Activated T-cell treated with anti-CD3 and anti-CD28 coated beads, Interleukin-2, amount 50 U/mL, for 4 hours (primary cell): Measurements from ENCODE around the gene MFSD6L. TPM values are rescaled to one million over a fixed set of nuclear protein-coding genes. Genes with fewer than 3 reads are reported as not detected.

ENCODE experiments used
- ATAC-seq, 2 donors: fragments of 200-7000 bp; cut with Tn5 transposase; one replicate each; pipeline ENCODE4 v1.10.0; 2021
- DNase-seq: peaks from one replicate; pipeline ENCODE4 v3.0.0-alpha.2; 2020
- H3K27me3 Mint-ChIP-seq: one replicate; pipeline ENCODE4 v1.8.0; 2021; ENCODE audit warnings: low read depth, mixed read lengths
- H3K36me3 Mint-ChIP-seq: one replicate; pipeline ENCODE4 v1.8.0; 2022; ENCODE audit warnings: mixed read lengths; ENCODE audit not compliant: insufficient read depth
- H3K4me1 Mint-ChIP-seq: one replicate; pipeline ENCODE4 v1.8.0; 2021; ENCODE audit warnings: low read depth, mixed read lengths
- H3K4me3 Mint-ChIP-seq: one replicate; pipeline ENCODE4 v1.8.0; 2021; ENCODE audit warnings: mild to moderate bottlenecking, moderate library complexity, mixed read lengths
- H3K9me3 Mint-ChIP-seq: one replicate; pipeline ENCODE4 v1.8.0; 2021; ENCODE audit warnings: mixed read lengths
- total RNA-seq, 3 donors: library from RNA; stranded (reverse); gene quantifications; one replicate each; pipeline ENCODE4 v1.2.1, GENCODE V29; 2021

MFSD6L gene, protein sequence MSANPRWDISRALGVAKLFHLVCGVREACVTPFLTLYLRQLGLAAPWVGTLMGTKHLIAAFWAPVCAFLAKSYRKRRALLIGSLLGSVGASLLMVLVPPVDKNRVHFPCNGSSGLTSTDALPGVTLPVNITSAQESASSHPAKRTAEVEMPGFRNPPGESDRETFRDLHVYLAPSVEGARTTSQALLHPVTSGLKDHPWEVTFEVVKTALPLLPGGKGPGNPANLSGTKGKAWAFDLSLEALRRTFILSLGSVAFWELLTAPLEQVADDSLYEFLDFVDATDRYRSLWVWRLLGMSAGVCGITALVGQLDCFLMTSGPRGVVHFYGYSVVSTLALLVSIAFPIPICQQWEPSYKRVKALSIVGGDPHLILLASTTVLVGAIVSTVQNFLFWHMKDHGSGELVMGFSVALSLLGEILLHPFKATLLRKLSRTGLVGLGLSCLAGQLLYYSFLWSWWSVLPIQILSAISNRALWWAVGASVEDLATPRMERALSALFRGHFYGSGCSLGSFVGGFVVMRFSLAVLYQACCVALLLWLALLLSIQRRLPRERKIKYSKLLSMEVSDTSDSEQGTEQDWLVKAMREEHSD
- total RNA-seq: under 1 TPM in 1 of 3 donors, not detected in 2; 0.08 TPM

DNA sequence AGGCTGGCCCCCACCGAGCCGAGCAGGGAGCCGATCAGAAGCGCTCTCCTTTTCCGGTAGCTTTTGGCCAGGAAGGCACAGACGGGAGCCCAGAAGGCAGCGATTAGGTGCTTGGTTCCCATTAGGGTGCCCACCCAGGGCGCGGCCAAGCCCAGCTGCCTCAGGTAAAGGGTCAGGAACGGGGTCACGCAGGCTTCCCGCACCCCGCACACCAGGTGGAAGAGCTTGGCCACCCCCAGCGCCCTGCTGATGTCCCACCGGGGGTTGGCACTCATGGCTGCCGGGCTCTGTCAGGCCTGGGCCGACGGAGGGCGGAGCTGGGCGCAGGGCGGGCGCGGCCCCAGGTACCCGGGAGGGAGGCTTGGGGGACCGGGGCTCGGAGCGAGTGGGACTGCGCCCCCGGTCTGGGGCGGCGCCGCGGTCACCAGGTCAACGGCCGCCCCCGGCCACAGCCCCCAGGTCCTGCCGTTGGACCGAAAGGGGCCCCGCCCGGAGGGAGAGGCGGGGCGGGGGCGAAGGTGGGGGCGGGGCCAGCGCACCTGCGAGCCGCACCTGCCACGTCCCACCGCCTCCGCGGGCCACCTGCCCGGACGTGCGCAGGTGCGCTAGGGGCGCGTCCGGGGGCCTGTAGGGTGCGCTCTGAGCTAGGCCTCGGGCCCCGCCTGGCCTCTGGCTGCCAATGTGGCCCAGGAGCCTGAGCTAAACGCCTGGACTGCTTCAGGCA is at the start of gene MFSD6L:
TSS of gene MFSD6L (minus strand) at position 520 of the 724 bp plus-strand sequence. CDS start at position 275, 245 bp downstream.
- DNase-seq: no peak
- no peaks in the 10 kb centered on the region for H3K27me3 Mint-ChIP-seq
- H3K9me3 Mint-ChIP-seq: no peaks in the 10 kb centered on the region
- ATAC-seq: no peak
- H3K4me1 Mint-ChIP-seq: no peaks in the 10 kb centered on the region
- H3K36me3 Mint-ChIP-seq: no peaks in the 10 kb centered on the region
- no peak within 1 kb of the TSS for H3K4me3 Mint-ChIP-seq

DNA sequence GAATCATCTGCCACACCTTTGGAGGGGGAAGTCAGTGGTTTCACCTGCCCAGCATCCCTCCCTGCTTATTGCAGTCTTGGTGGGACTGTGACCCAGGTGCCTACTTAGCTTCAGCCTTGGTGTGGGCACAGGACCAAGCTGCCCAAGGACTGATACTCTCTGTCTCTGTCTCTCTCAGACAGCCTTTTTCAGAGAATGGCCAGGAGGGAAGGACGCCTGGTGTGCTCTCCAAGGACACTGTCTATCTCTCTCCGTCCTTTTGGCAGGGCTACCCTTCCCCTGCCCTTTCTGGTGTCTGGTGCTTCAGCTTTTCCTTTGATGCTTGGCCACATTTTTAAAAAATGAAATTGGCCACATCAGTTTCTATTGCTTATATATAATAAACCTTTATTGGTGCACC is 48.7 kb upstream of the MFSD6L start:
- Mint-ChIP-seq H3K4me3 (no peak overlapping the region), H3K27me3 (peaks cover 2% of the 10 kb centered on the region), H3K9me3 (no peaks in the 10 kb centered on the region), H3K4me1 (no peaks in the 10 kb centered on the region), H3K36me3 (no peaks in the 10 kb centered on the region)
- DNase-seq: no peak
- no peak for ATAC-seq

DNA sequence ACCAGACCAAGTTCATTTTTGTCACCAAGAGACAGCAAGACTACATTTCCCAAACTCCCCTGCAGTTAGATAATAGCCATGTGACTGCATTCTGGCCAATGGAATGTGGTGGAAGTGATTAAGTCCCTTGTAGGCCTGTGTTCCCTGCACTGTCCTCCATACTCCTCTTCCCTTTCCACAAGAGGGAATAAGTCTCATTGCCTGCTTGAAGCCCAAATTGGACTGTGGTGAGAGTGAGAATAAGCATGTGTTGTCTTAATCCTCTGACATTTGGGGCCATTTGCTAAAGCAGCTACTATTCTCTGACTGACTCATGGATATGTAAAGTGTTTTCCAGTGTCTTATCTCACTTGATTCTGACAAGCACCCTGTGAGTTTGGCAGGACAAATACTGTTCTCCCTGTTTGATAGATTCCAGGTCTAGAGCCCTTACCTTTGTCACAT is 47.6 kb upstream of the MFSD6L start:
- H3K36me3 Mint-ChIP-seq: no peaks in the 10 kb centered on the region
- H3K4me1 Mint-ChIP-seq: no peaks in the 10 kb centered on the region
- no peak overlapping the region for H3K4me3 Mint-ChIP-seq
- peak in 1 of 2 donors; percentile 40 for ATAC-seq
- DNase-seq: no peak
- no peaks in the 10 kb centered on the region for H3K9me3 Mint-ChIP-seq
- peaks cover 2% of the 10 kb centered on the region for H3K27me3 Mint-ChIP-seq

DNA sequence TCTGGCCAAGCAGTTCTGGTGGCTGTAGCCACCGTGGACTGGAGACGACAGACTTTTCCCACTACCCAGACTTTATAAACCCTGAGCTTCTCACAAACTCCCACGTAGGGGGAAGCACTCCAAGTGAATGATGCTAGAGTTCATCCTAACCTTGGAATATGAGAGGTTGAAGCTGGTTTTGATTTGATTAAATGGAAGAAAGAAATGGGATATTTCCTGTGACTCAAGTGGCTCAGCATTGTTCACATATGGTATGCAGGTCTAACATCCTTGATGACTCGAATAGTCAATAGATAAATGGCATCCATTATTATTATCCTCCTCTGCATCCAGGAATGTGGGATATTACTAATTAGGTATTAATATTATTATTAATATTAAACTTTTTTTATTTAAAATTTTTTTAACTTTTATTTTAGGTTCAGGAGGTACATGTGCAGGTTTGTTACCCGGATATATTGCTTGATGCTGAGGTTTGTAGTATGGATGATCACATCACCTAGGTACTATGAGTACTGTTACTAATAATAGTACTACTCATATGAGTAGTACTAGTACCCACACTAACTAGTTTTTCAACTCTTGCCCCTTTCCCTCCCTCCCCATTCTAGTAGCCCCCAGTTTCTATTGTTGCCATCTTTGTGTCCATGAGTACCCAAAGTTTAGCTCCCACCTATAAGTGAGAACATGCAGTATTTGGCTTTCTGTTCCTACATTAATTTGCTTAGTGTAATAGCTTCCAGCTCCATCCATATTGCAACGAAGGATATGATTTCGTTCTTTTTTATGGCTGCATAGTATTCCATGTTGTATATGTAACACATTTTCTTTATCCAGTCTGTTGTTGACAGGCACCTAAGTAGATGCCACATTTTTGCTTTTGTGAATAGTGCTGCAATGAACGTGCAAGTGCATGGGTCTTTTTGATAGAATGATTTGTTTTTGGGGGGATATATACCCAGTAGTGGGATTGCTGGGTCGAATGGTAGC is 45.4 kb upstream of the MFSD6L start:
- Mint-ChIP-seq H3K36me3 (no peaks in the 10 kb centered on the region), H3K4me3 (no peak overlapping the region), H3K4me1 (no peaks in the 10 kb centered on the region), H3K27me3 (no peaks in the 10 kb centered on the region), H3K9me3 (no peaks in the 10 kb centered on the region)
- no peak for DNase-seq
- ATAC-seq: no peak

DNA sequence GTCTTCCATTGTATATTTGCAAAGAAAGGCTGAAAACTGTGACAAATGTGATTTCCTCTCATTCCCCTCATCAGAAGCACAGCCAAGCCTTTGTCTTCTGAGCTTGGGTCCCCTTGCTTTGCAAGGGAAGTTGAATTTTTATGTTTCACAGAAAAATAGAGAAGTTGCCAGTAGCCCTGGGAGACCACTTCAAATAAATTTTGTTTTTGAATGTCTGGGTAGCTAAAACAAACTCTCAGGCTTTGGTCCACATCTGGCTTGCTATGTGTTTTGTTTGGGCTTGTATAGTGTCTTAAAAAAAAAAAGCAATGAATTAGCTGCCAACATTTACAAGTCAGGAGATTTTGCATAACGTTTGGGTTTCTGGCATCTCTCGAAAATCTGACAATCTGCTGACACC is 44.2 kb upstream of the MFSD6L start:
- Mint-ChIP-seq H3K4me3 (no peak overlapping the region), H3K27me3 (no peaks in the 10 kb centered on the region), H3K9me3 (no peaks in the 10 kb centered on the region), H3K4me1 (no peaks in the 10 kb centered on the region), H3K36me3 (no peaks in the 10 kb centered on the region)
- no peak for ATAC-seq
- DNase-seq: no peak

DNA sequence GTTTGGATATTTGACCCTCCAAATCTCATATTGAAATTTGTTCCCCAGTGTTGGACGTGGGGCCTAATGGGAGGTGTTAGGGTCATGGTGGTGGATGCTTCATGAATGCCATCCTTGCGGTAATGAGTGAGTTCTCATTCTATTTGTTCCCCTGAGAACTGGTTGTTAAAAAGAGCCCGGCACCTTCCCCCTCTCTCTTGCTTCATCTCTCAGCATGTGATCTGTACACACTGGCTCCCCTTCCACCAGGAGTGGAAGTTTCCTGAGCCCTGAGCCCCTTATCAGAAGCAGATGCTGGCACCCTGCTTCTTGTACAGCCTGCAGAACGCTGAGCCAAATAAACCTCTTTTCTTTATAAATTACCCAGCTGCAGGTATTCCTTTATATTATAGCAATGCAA is 42.7 kb upstream of the MFSD6L start:
- Mint-ChIP-seq H3K36me3 (no peaks in the 10 kb centered on the region), H3K4me3 (no peak overlapping the region), H3K4me1 (no peaks in the 10 kb centered on the region), H3K27me3 (peaks cover 5% of the 10 kb centered on the region), H3K9me3 (no peaks in the 10 kb centered on the region)
- ATAC-seq (no peak), DNase-seq (no peak)

DNA sequence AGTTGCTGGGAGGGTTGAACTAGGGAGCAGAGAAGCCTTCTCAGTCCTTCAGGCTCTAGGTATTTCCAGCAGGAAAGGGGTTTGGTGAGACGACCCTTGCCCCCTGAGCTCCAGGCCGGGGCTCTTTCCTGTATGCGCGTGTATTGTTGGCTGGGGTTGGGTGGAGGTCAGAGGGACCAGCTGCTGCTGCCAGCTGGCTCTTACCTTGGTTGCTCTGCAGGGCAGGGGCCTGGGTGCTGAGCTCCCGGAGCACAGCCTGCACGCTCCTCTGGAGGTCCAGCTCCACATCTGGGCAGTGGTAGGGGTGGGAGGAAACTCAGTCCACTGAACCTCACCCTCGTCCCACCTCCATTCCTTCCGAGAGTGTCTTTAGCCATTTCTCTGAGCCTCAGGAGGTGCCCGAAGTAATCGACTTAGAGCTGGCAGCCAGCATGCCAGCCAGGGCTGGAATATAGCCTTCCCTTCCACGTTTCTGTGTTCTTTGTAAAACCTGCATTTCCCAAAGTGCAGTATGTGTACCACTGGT is 40.3 kb upstream of the MFSD6L start:
- H3K4me1 Mint-ChIP-seq: no peaks in the 10 kb centered on the region
- DNase-seq (no peak), ATAC-seq (no peak)
- peaks cover 5% of the 10 kb centered on the region for H3K27me3 Mint-ChIP-seq
- no peaks in the 10 kb centered on the region for H3K36me3 Mint-ChIP-seq
- H3K9me3 Mint-ChIP-seq: no peaks in the 10 kb centered on the region
- no peak overlapping the region for H3K4me3 Mint-ChIP-seq

DNA sequence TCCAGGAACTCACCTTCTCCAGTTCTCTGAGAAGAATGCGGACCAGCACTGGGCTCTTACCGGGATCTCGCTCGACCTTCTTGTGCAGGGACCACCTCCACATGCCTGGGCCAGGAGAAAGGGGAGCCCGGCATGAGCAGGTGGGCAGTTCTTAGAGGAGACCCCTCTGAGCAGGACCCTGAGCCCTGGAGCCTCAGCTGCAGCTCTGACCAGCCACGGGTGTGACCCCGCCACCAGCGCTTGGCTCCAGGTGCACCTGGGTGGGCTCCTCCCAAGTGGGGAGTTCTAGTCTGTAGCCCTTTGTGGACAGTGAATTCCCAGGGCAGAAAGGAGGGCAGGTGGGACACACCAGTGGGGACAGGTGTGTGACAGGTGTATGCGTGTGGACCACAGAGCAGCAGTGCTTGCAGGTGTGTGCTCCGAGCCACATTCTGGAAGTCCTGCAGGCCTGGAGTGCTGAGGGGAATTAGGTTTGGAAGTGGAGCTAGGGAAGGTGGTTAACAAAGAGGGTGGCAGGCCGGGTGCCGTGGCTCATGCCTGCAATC is 39.5 kb upstream of the MFSD6L start:
- Mint-ChIP-seq H3K36me3 (no peaks in the 10 kb centered on the region), H3K9me3 (no peaks in the 10 kb centered on the region), H3K4me3 (no peak overlapping the region), H3K4me1 (no peaks in the 10 kb centered on the region), H3K27me3 (peaks cover 5% of the 10 kb centered on the region)
- ATAC-seq (no peak), DNase-seq (no peak)

DNA sequence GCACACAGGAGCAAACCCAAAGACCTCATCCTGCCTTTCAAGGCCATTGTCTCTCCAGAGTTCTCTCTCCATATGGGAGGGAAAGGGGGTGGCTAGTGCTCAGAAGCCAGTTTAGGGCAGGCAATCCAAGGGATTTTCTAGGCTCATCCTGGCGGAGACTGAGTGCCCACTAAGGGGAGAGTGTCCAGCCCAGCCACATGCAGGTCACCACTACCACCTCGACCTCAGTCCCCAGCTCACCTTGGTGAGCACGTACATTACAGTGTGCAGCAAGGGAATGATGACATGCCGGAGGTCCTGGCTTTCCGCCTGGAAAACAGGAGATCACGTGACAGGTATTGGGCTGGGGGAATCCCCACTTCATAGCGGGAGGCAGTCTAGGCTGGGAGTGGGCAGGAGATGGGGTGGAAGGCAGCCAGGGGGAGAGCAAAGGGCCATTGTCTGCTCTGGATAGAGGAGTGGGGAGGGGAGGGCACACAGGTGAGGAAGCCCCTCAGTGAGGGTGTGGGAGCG is 38.5 kb upstream of the MFSD6L start:
- Mint-ChIP-seq H3K27me3 (peaks cover 5% of the 10 kb centered on the region), H3K9me3 (no peaks in the 10 kb centered on the region), H3K4me1 (no peaks in the 10 kb centered on the region), H3K4me3 (no peak overlapping the region), H3K36me3 (no peaks in the 10 kb centered on the region)
- DNase-seq: no peak
- no peak for ATAC-seq

DNA sequence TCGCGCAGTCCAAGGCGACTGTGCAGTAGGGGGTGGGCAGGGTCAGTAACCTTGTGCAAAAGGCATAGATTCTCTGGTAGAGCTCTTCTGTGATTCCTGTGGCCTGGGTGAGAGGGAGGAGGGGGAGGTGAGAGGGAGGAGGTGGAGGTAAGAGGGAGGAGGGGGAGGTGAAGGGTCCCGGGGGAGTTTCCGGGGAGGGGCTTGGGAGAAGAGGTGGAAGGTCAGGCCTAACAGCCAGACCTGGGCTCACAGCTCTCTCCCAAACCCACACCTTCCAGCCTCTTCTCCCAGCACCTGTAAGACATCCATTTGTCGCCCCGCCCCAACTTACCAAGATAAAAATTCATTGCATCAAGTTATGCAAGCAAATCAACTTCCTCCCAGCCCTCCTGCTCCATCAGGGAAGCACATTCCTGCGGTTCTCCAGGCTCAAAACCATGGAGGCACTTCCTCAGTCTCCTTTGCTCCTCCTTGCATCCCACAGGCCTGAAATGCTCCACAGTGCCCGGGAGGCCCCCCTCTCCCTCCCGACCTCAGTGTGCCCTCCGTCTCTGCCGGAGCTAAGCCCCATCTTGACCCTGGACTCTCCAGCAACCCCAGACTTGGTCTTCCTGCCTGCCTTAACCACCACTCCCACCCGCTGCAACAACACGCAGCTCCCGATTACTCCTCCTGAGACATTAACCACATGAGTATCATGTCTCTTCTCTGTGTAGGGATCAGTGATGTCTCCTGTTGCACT is 37.8 kb upstream of the MFSD6L start:
- Mint-ChIP-seq H3K4me3 (no peak overlapping the region), H3K4me1 (no peaks in the 10 kb centered on the region), H3K36me3 (no peaks in the 10 kb centered on the region), H3K27me3 (peaks cover 5% of the 10 kb centered on the region), H3K9me3 (no peaks in the 10 kb centered on the region)
- ATAC-seq (no peak), DNase-seq (no peak)

DNA sequence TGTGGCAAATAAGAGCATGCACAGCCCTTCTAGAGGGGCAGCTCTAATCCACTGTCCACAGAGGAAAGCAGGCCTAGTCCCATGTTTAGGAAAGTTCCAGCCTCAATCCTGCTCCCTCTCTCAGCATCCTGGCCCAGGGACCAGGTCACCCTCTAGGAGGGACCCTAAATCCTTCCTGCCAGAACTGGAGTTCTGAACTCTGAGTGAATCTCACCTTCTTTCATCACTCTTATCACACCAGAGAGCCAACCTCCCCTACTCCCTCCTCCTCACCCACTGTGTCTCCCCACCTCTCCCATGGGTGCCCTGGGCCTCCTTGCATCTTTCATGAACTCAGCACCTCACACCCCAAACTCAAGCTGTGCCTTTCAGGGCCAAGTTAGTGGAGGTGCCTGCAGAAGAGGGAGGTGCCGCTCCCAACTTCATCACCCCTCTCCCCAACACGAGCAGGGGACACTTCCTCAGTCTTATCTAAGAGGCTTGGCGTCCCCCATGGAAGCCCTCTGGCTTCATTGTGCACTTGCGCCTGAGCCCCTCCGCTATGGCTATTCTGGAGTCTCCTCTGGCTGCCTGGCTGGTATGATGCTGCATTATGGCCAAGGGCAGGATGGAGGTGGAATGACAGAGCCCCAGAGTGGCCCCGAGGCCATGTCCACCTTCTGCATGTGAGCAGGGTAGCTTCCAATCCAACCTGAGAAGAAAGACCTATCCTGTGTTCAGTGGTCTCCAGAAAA is 36.6 kb upstream of the MFSD6L start:
- Mint-ChIP-seq H3K9me3 (no peaks in the 10 kb centered on the region), H3K4me1 (no peaks in the 10 kb centered on the region), H3K36me3 (no peaks in the 10 kb centered on the region), H3K27me3 (peaks cover 5% of the 10 kb centered on the region), H3K4me3 (no peak overlapping the region)
- DNase-seq (no peak), ATAC-seq (no peak)

DNA sequence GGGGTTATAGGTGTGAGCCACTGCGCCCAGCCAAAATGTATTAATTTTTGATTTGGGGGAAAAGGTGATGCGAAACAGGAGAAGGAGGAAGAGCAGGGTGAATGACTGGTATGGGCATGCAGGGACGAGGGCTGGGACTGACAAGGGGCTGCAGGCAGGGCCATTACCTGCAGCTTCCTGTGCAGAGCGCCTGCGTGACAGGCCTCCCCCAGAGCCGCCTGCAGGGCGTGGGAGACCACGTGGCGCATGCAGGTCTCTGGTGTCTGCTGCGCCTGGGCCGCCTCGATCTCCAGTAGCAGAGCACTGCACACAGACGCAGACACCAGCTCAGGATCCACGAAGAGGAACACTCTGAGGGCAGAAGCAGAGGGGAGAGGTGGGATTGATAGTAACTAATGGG is 35.9 kb upstream of the MFSD6L start:
- DNase-seq (no peak), ATAC-seq (no peak)
- H3K4me3 Mint-ChIP-seq: no peak overlapping the region
- H3K27me3 Mint-ChIP-seq: peaks cover 5% of the 10 kb centered on the region
- H3K36me3 Mint-ChIP-seq: no peaks in the 10 kb centered on the region
- no peaks in the 10 kb centered on the region for H3K9me3 Mint-ChIP-seq
- no peaks in the 10 kb centered on the region for H3K4me1 Mint-ChIP-seq
